HepG2 (cell line): Measurements from ENCODE around the gene DTYMK. TPM values are rescaled to one million over a fixed set of nuclear protein-coding genes. Genes with fewer than 3 reads are reported as not detected.

ENCODE experiments used
- CSRNP1 ChIP-seq: sonication (generic); formaldehyde crosslinking; IDR thresholded peaks from 2 replicates; pipeline ENCODE4 v1.8.1; 2023; ENCODE audit warnings: mild to moderate bottlenecking, missing genetic modification reagents
- NR0B2 ChIP-seq: sonication (generic); formaldehyde crosslinking; IDR thresholded peaks from 2 replicates; pipeline ENCODE4 v1.4.0; 2020; ENCODE audit warnings: mild to moderate bottlenecking, missing genetic modification reagents
- PAXIP1 ChIP-seq: sonication (generic); formaldehyde crosslinking; conservative IDR thresholded peaks from 2 replicates; pipeline ENCODE4 v1.4.0; 2020; ENCODE audit warnings: mild to moderate bottlenecking, missing genetic modification reagents, moderate library complexity
- SMAD3 ChIP-seq: sonication (generic); formaldehyde crosslinking; IDR thresholded peaks from 2 replicates; pipeline ENCODE4 v1.4.0; 2020; ENCODE audit warnings: missing genetic modification reagents
- SRY ChIP-seq: sonication (generic); formaldehyde crosslinking; IDR thresholded peaks from 2 replicates; pipeline ENCODE4 v1.8.0; 2022; ENCODE audit warnings: mild to moderate bottlenecking, missing genetic modification reagents
- TAF15 ChIP-seq: fragments of 200-400 bp; formaldehyde crosslinking; IDR thresholded peaks from one replicate; pipeline ENCODE4 v1.6.1; 2018; ENCODE audit warnings: mild to moderate bottlenecking, low read depth, low read length; ENCODE audit not compliant: poor library complexity, severe bottlenecking
- ZBTB4 ChIP-seq: sonication (generic); formaldehyde crosslinking; IDR thresholded peaks from 2 replicates; pipeline ENCODE4 v1.4.0; 2020; ENCODE audit warnings: missing genetic modification reagents, mild to moderate bottlenecking, borderline replicate concordance
- ZBTB8A ChIP-seq: sonication (generic); formaldehyde crosslinking; IDR thresholded peaks from 2 replicates; pipeline ENCODE4 v1.4.0; 2020; ENCODE audit warnings: mild to moderate bottlenecking, low read depth, missing genetic modification reagents, borderline replicate concordance
- ZFP36 ChIP-seq: fragments of 150-350 bp; IDR thresholded peaks from 2 replicates; pipeline ENCODE4 v1.6.1; 2018; ENCODE audit warnings: borderline replicate concordance, low read length, low read depth; ENCODE audit not compliant: partially characterized antibody
- ZHX1 ChIP-seq: sonication (generic); formaldehyde crosslinking; IDR thresholded peaks from 2 replicates; pipeline ENCODE4 v1.8.1; 2022; ENCODE audit warnings: low read depth, mild to moderate bottlenecking, missing genetic modification reagents
- ZNF33B ChIP-seq: sonication (generic); formaldehyde crosslinking; IDR thresholded peaks from 2 replicates; pipeline ENCODE4 v1.5.1; 2020; ENCODE audit warnings: mild to moderate bottlenecking, missing genetic modification reagents
- ZNF781 ChIP-seq: sonication (generic); formaldehyde crosslinking; IDR thresholded peaks from 2 replicates; pipeline ENCODE4 v1.5.1; 2020; ENCODE audit warnings: borderline replicate concordance, mild to moderate bottlenecking, missing genetic modification reagents; ENCODE audit errors: not compliant biosample characterization
- ZNF816 ChIP-seq: sonication (generic); formaldehyde crosslinking; IDR thresholded peaks from 2 replicates; pipeline ENCODE4 v1.8.0; 2022; ENCODE audit warnings: missing genetic modification reagents, mild to moderate bottlenecking, borderline replicate concordance
- polyA plus RNA-seq, 8 experiments: library from polyadenylated mRNA; depleted of rRNA in 3 of 8; stranded (reverse) in 7 of 8; unstranded in 1 of 8; fragments of >200 nt; fragmentation: Illumina TruSeq in 4 of 8; extraction: Trizol in 4 of 8; gene quantifications; 2 replicates each; pipeline versions ENCODE4 v1.2.1 to v1.2.3, GENCODE V29; 2011 to 2016; ENCODE audit warnings: low read depth in 4 of 8, missing spikeins in 1 of 8, mixed read lengths in 1 of 8; ENCODE audit not compliant: insufficient read depth in 1 of 8
- total RNA-seq, 5 experiments: library from RNA; depleted of rRNA; stranded (reverse); fragments of >200 nt; fragmentation: Illumina TruSeq; extraction: Trizol; gene quantifications; 2 replicates each; pipeline ENCODE4 v1.2.3, GENCODE V29; 2016; ENCODE audit warnings: low read depth in 1 of 5

The DTYMK gene
- total and polyA plus RNA-seq, 2 of the 13 experiments (the other 11 are each of a cell fraction or from before 2014, with no cell fraction given), result 57.5 to 134 TPM

- TF ChIP-seq ZBTB4 (CRISPR knock-in tag) (no peak; the same call in 1 of the 2 replicates), ZHX1 (CRISPR knock-in tag) (peak; percentile 87), CSRNP1 (CRISPR knock-in tag) (peak; percentile 96), ZNF781 (CRISPR knock-in tag) (no peak), NR0B2 (peak; percentile 29), ZNF816 (CRISPR knock-in tag) (peak; percentile 83; the same call in 1 of the 2 replicates), ZFP36 (no peak), ZNF33B (CRISPR knock-in tag) (0 out of 2 replicates have a peak, but pooled peaks have one; percentile 24), ZBTB8A (CRISPR knock-in tag) (peak; percentile 54; the same call in 1 of the 2 replicates), TAF15 (no peak), SRY (CRISPR knock-in tag) (peak; percentile 96), SMAD3 (CRISPR knock-in tag) (peak; percentile 37; the same call in 1 of the 2 replicates), PAXIP1 (CRISPR knock-in tag) (peak; percentile 71)
Measured at GRCh38 chr2:241686650-241687425, at the start of gene DTYMK (continued).
